ENCODE results near the gene IWS1. TPM values are rescaled to one million over a fixed set of nuclear protein-coding genes. Genes with fewer than 3 reads are reported as not detected.

Gene IWS1
- total and polyA plus RNA-seq, 12 donors: 37.4 to 64.8 (median 46.4) TPM

DNA sequence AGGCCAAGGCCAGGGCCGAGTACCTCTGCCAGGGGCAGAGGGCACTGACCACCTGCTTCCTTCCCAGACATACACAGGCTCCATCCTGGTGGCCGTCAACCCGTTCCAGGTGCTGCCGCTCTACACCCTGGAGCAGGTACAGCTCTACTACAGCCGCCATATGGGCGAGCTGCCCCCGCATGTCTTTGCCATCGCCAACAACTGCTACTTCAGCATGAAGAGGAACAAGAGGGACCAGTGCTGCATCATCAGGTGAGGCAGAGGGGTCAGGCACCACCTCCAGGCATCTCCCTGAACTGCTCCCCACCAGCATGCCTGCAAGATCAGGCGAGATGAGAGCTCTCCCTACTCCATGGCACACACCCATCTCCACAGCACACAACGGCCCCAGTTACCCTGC, 40.3 kb upstream of the IWS1 start:
- TF ChIP-seq CTCF (IDR thresholded peaks at IDR 0.05): no peak
- Histone ChIP-seq H3K4me1 (peaks cover 3 to 39% (median 27%) of the 10 kb centered on the region in 9 donors), H3K9me3 (peaks cover 0 to 5% (median 0%) of the 10 kb centered on the region in 11 donors), H3K27ac (no peak overlapping the region), H3K36me3 (no peaks in the 10 kb centered on the region), H3K27me3 (no peaks in the 10 kb centered on the region), H3K4me3 (no peak overlapping the region)
- WGBS, 2 donors: 84 to 87% methylated on average over 10 of the region's 10 CpGs
- no peak for DNase-seq
- no peak for ATAC-seq
- intact Hi-C loops (cut with DNase I): loop anchor here in 1 of 10 donors (5.0 kb wide), 1 partner anchor 39 kb away; the partner anchor contains the start of gene IWS1

GRCh38 chr2:127566139-127566417, 39.8 kb upstream of the IWS1 start:
- no peak for TF ChIP-seq CTCF (IDR thresholded peaks at IDR 0.05)

DNA sequence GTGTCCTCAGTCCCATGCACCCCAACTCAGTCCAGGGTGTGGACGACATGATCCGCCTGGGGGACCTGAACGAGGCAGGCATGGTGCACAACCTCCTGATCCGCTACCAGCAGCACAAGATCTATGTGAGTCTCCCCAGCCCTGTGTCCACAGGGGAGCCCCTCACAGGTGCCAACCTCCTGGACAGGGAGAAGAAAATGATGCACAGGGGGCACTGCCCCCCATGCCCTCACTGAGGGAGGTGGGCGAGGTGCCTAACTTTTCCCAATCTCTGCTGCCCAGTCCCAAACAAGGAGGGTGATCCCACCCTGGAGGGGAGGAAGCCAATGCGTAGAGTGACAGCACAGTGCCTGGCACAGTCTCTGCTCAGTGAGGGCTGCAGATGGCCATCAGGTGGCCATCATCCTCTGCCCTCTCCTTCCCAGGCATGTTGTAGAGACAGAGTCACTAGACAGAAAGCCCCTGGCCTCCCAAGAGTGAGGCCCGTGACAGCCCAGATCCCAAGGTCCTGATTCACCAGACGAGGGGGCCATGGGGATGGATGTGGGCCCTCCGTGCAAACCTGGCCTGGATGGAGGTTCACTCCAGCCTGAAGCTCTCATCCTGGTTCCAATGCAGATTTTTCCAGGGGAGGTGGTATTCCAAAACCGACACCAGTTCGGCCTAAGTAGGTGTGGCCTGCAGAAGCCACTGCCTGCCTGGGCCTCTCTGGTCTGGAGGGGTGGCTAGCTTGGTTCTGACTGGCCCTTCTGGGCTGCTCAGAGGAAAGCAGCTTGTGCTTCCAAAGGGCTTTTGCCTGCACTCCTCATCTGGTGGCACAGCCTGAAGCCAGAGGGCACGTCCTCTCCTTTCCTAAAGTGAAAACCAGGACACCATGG, 39.2 kb upstream of the IWS1 start:
- no peak for TF ChIP-seq CTCF (IDR thresholded peaks at IDR 0.05)
- ATAC-seq (no peak), DNase-seq (no peak)

More at GRCh38 chr2:127566139-127566417, 39.8 kb upstream of the IWS1 start:
- Histone ChIP-seq H3K36me3 (no peaks in the 10 kb centered on the region), H3K27ac (no peak overlapping the region), H3K4me3 (no peak overlapping the region), H3K27me3 (no peaks in the 10 kb centered on the region), H3K4me1 (peaks cover 3 to 38% (median 27%) of the 10 kb centered on the region in 9 donors), H3K9me3 (peaks cover 0 to 5% (median 0%) of the 10 kb centered on the region in 11 donors)
- no peak for ATAC-seq
- intact Hi-C loops (cut with DNase I): loop anchor here in 1 of 10 donors (5.0 kb wide), 1 partner anchor 39 kb away; the partner anchor contains the start of gene IWS1
- DNase-seq: no peak
- 95 to 96% methylated on average over 5 of the region's 5 CpGs for WGBS, 2 donors

DNA sequence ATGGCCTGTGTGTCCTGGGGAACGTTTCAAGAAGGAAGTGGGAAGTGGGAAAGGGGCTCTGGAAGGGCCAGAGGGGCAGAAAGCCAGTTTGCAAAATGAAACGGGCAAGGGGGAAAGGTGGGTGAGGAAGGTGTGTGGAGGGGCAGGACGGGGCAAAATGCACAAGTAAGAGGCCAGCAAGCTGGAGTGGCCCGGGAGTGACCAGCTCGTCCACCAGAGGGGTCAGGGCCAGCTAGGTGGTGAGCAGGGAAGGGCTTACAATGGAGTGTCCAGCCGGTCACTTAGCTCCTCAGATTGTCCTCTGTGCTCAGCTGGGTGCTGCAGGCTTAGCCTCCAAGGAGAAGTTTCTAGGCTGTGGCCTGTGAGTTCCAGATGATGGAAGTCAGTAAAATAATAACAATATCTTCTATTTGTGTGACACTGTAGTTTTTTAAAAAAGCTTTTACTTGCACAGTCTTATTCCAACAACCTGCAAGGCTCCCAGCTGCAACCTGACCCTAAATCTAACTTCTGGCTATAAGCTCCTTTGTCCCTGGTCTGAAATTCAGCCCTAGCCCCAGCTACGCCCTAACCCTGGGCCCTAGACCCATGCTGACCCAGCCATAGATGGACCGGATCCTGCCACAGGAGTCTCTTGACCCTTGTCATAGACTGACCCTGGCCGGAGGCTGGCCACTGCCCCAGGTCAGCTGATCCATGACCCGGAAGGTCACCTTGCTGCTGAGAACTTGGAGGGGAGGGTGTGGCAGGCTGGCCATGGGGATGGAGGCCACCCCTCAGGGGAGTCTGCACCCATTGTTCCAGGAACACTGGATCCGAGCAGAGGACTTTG, 38.4 kb upstream of the IWS1 start:
- intact Hi-C loops (cut with DNase I): loop anchor here in 1 of 10 donors (5.0 kb wide), 1 partner anchor 37 kb away; the partner anchor contains the start of gene IWS1
- DNase-seq (no peak), ATAC-seq (no peak)
- Histone ChIP-seq H3K9me3 (peaks cover 0 to 5% (median 0%) of the 10 kb centered on the region in 11 donors), H3K36me3 (no peaks in the 10 kb centered on the region), H3K4me1 (peaks cover 3 to 24% (median 15%) of the 10 kb centered on the region in 9 donors), H3K4me3 (no peak overlapping the region), H3K27ac (no peak overlapping the region), H3K27me3 (no peaks in the 10 kb centered on the region)
- 89 to 91% methylated on average over 11 of the region's 11 CpGs for WGBS, 2 donors
- TF ChIP-seq CTCF (IDR thresholded peaks at IDR 0.05): no peak

More for the DNA sequence above, 39.2 kb upstream of the IWS1 start:
- Histone ChIP-seq H3K4me3 (no peak overlapping the region), H3K27me3 (no peaks in the 10 kb centered on the region), H3K4me1 (peaks cover 3 to 32% (median 24%) of the 10 kb centered on the region in 9 donors), H3K9me3 (peaks cover 0 to 5% (median 0%) of the 10 kb centered on the region in 11 donors), H3K27ac (no peak overlapping the region), H3K36me3 (no peaks in the 10 kb centered on the region)
- intact Hi-C loops (cut with DNase I): loop anchor here in 1 of 10 donors (5.0 kb wide), 1 partner anchor 38 kb away; the partner anchor contains the start of gene IWS1
- WGBS, 2 donors: 95 to 96% methylated on average over 12 of the region's 12 CpGs

Data from heart right ventricle (tissue), 16 donors.